HEK293 (cell line): Measurements from ENCODE around the gene CACUL1.

Experiments used
- CTCF ChIA-PET: fragments of 350-600 bp; formaldehyde crosslinking; extraction: SDS; loops from one replicate; lab custom pipeline; 2021; ENCODE audit warnings: antibody characterized with exemption; lab: Yijun Ruan, JAX
- POLR2A ChIA-PET: fragments of 300-600 bp; formaldehyde crosslinking; extraction: SDS; loops from one replicate; lab custom pipeline; 2020; ENCODE audit warnings: antibody characterized with exemption, inconsistent platforms; lab: Yijun Ruan, JAX
- H3K27ac ChIP-seq: fragments of 200-500 bp; sonication (Bioruptor generic); 2 replicates; pipeline ENCODE4 v1.5.1; 2014; ENCODE audit warnings: low read depth, low read length, control low read depth, inconsistent platforms; ENCODE audit errors: extremely low read depth
- H3K36me3 ChIP-seq, 2 experiments: fragments of 200-500 bp in 1 of 2; sonication (Bioruptor generic) in 1 of 2; 1 replicate in 1 of 2; 2 replicates in 1 of 2; pipeline ENCODE4 v1.5.1; 2014 to 2017; ENCODE audit warnings: inconsistent platforms in 2 of 2, low read length in 2 of 2; ENCODE audit not compliant: control insufficient read depth in 2 of 2, insufficient read depth in 1 of 2
- H3K4me1 ChIP-seq: fragments of 200-500 bp; sonication (Bioruptor generic); 2 replicates; pipeline ENCODE4 v1.5.1; 2014; ENCODE audit warnings: mild to moderate bottlenecking, low read length, inconsistent platforms; ENCODE audit not compliant: control insufficient read depth, insufficient read depth
- H3K4me3 ChIP-seq: 2 replicates; pipeline ENCODE4 v1.5.1; 2011; ENCODE audit warnings: low read depth, mild to moderate bottlenecking, control low read depth, low read length, moderate library complexity
- H3K9me3 ChIP-seq: fragments of 200-500 bp; sonication (Bioruptor generic); 2 replicates; pipeline ENCODE4 v1.5.1; 2014; ENCODE audit warnings: low read depth, low read length, inconsistent platforms; ENCODE audit not compliant: control insufficient read depth, insufficient read depth
- KLF17 ChIP-seq: fragments of 450-650 bp; formaldehyde crosslinking; IDR thresholded peaks from 2 replicates; pipeline ENCODE4 v1.5.1; 2016; ENCODE audit warnings: missing biosample characterization, missing genetic modification characterization
- PRDM6 ChIP-seq: fragments of 450-650 bp; formaldehyde crosslinking; IDR thresholded peaks from 2 replicates; pipeline ENCODE4 v1.5.1; 2017; ENCODE audit warnings: missing biosample characterization, missing genetic modification characterization
- SALL2 ChIP-seq: fragments of 450-650 bp; formaldehyde crosslinking; IDR thresholded peaks from 2 replicates; pipeline ENCODE4 v1.5.0; 2017; ENCODE audit warnings: missing biosample characterization, mild to moderate bottlenecking, missing genetic modification characterization, borderline replicate concordance
- SCRT1 ChIP-seq: fragments of 450-650 bp; formaldehyde crosslinking; IDR thresholded peaks from 2 replicates; pipeline ENCODE4 v1.5.1; 2016; ENCODE audit warnings: missing biosample characterization, missing genetic modification characterization, borderline replicate concordance
- SCRT2 ChIP-seq: fragments of 450-650 bp; formaldehyde crosslinking; IDR thresholded peaks from 2 replicates; pipeline ENCODE4 v1.5.1; 2016; ENCODE audit warnings: missing biosample characterization, missing genetic modification characterization
- ZBTB20 ChIP-seq: fragments of 450-650 bp; formaldehyde crosslinking; IDR thresholded peaks from 2 replicates; pipeline ENCODE4 v1.5.1; 2016; ENCODE audit warnings: missing biosample characterization, missing genetic modification characterization
- ZNF202 ChIP-seq: fragments of 450-650 bp; formaldehyde crosslinking; IDR thresholded peaks from 2 replicates; pipeline ENCODE4 v1.5.1; 2016; ENCODE audit warnings: missing biosample characterization, missing genetic modification characterization, borderline replicate concordance
- ZNF24 ChIP-seq: fragments of 450-650 bp; formaldehyde crosslinking; IDR thresholded peaks from 2 replicates; pipeline ENCODE4 v1.5.1; 2016; ENCODE audit warnings: missing biosample characterization, missing genetic modification characterization
- ZNF248 ChIP-seq: fragments of 450-650 bp; formaldehyde crosslinking; IDR thresholded peaks from 2 replicates; pipeline ENCODE4 v1.5.1; 2017; ENCODE audit warnings: missing biosample characterization, missing genetic modification characterization
- ZNF280D ChIP-seq: fragments of 450-650 bp; formaldehyde crosslinking; IDR thresholded peaks from 2 replicates; pipeline ENCODE4 v1.5.1; 2016; ENCODE audit warnings: missing biosample characterization, missing genetic modification characterization
- ZNF350 ChIP-seq: fragments of 450-650 bp; formaldehyde crosslinking; IDR thresholded peaks from 2 replicates; pipeline ENCODE4 v1.5.0; 2017; ENCODE audit warnings: missing biosample characterization, mild to moderate bottlenecking, missing genetic modification characterization
- ZNF510 ChIP-seq: fragments of 450-650 bp; formaldehyde crosslinking; IDR thresholded peaks from 2 replicates; pipeline ENCODE4 v1.5.1; 2018; ENCODE audit warnings: mild to moderate bottlenecking, missing genetic modification characterization, missing biosample characterization; ENCODE audit not compliant: insufficient replicate concordance
- ZNF610 ChIP-seq: fragments of 450-650 bp; formaldehyde crosslinking; IDR thresholded peaks from 2 replicates; pipeline ENCODE4 v1.5.1; 2016; ENCODE audit warnings: missing biosample characterization, missing genetic modification characterization, borderline replicate concordance
- ZNF777 ChIP-seq: fragments of 450-650 bp; formaldehyde crosslinking; IDR thresholded peaks from 2 replicates; pipeline ENCODE4 v1.5.1; 2017; ENCODE audit warnings: missing biosample characterization, missing genetic modification characterization, borderline replicate concordance
- ZSCAN30 ChIP-seq: fragments of 450-650 bp; IDR thresholded peaks from 2 replicates; pipeline ENCODE4 v1.5.1; 2018; ENCODE audit warnings: missing biosample characterization, mild to moderate bottlenecking, missing genetic modification characterization, moderate library complexity
- TF ChIP-seq, protein P1 (sequence below): fragments of 450-650 bp; formaldehyde crosslinking; IDR thresholded peaks from 2 replicates; pipeline ENCODE4 v1.5.1; 2016; ENCODE audit warnings: missing biosample characterization, missing genetic modification characterization

Gene CACUL1

DNA sequence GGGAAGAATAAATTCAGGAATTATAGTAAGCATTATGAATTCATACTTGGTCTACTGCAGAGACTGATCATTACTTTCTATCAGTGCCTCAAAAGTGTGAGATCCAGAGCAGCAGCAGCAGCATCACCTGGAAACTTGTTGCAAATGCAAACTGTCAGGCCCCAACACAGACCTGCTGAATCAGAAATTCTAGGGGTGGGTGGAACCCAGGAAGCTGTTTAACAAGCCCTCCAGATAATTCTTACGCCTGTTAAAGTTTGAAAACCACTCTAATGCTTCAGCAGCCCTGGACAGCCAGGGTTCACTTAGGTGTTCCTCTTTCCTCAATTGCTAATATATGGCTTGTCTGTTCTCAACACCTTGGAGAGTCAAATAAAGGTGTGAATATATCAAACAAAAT lies 19.5 kb downstream of the CACUL1 start (continued):
- TF ChIP-seq ZNF280D (tag by site-specific recombination) (no peak), SALL2 (no peak), ZBTB20 (tag by site-specific recombination) (peak; percentile 94), ZSCAN30 (tag by site-specific recombination) (no peak), ZNF350 (tag by site-specific recombination) (no peak), ZNF24 (tag by site-specific recombination) (no peak), ZNF510 (no peak), KLF17 (tag by site-specific recombination) (no peak), ZNF202 (tag by site-specific recombination) (no peak), SCRT2 (tag by site-specific recombination) (peak; percentile 77), SCRT1 (tag by site-specific recombination) (0 out of 2 replicates have a peak, but pooled peaks have one; percentile 50), ZNF610 (tag by site-specific recombination) (no peak), ZNF248 (tag by site-specific recombination) (no peak)

DNA sequence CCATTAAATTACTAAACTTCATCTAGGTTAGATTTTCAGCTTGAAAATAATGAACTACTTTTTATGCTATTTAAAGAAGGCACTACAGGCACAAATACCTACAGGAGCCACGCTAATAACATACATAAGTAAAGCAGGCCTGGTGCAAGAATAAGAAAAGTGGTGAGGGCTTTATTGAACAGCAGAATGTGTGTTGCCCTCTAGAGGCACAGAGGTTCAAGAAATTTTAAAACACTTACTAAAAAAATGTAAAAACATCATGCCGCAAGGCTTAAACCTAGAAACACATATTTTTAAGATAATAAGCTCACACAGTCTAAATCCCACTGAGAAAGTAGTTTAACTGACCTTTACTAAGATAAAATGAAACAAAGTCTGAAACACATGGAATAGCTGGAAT lies 20.3 kb downstream of the CACUL1 start:
- POLR2A ChIA-PET: interaction anchor here (2.6 kb wide), 1 partner anchor 20 kb away, joined by 11 read pairs; the partner anchor contains the start of gene CACUL1
- TF ChIP-seq, protein P1, sequence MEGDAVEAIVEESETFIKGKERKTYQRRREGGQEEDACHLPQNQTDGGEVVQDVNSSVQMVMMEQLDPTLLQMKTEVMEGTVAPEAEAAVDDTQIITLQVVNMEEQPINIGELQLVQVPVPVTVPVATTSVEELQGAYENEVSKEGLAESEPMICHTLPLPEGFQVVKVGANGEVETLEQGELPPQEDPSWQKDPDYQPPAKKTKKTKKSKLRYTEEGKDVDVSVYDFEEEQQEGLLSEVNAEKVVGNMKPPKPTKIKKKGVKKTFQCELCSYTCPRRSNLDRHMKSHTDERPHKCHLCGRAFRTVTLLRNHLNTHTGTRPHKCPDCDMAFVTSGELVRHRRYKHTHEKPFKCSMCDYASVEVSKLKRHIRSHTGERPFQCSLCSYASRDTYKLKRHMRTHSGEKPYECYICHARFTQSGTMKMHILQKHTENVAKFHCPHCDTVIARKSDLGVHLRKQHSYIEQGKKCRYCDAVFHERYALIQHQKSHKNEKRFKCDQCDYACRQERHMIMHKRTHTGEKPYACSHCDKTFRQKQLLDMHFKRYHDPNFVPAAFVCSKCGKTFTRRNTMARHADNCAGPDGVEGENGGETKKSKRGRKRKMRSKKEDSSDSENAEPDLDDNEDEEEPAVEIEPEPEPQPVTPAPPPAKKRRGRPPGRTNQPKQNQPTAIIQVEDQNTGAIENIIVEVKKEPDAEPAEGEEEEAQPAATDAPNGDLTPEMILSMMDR: peak; percentile 39; the same call in 1 of the 2 replicates
- no peak for TF ChIP-seq ZNF777 (tag by site-specific recombination)
- peak; percentile 50; the same call in 1 of the 2 replicates for TF ChIP-seq PRDM6 (tag by site-specific recombination)
- H3K4me1 ChIP-seq: peaks cover 55% of the 10 kb centered on the region
- CTCF ChIA-PET: interaction anchor here (0.7 to 5.7 kb wide), 5 partner anchors 12 to 33 kb away, joined by 3 to 34 read pairs (median 5); no protein-coding TSS in a partner anchor
- H3K36me3 ChIP-seq: no peaks in the 10 kb centered on the region
- no peak overlapping the region for H3K4me3 ChIP-seq
- no peaks in the 10 kb centered on the region for H3K9me3 ChIP-seq
- H3K27ac ChIP-seq: no peak overlapping the region
